ENCODE data around the gene ZNF644. TPM values are rescaled to one million over a fixed set of nuclear protein-coding genes. Genes with fewer than 3 reads are reported as not detected.
A peak's percentile ranks its signal among the peaks of the same experiment; 100 is the strongest.
"Not testable (repeated sequence)": the region's sequence is repeated elsewhere in the genome, so short reads cannot be mapped to it uniquely, and the experiment has no call there.

ZNF644 gene
- total and polyA plus RNA-seq, 7 experiments from 2014 or later, result 53.9 to 117 (median 78.5) TPM

- CTCF ChIA-PET, result interaction anchor here (0.5 kb wide), 1 partner anchor 10 kb away, joined by 4 read pairs; no protein-coding TSS in a partner anchor
Observed at GRCh38 chr1:90911353-90911752, 110.5 kb downstream of the ZNF644 start.

GRCh38 chr1:90902672-90903071 is 119.2 kb downstream of the ZNF644 start:
- DNase-seq (no peak), ATAC-seq (no peak)

More at GRCh38 chr1:90911353-90911752, 110.5 kb downstream of the ZNF644 start:
- H3K36me3 ChIP-seq (ENCODE audit: control insufficient read depth in 2 of 3, insufficient read depth in 3 of 3, low read length in 3 of 3), result no peaks in the 10 kb centered on the region
- H3K4me3 ChIP-seq (ENCODE audit: low read length), result no peak overlapping the region
- peaks cover 0 to 6% (median 0%) of the 10 kb centered on the region in 11 donors for H3K9me3 Mint-ChIP-seq
- DNase-seq (no peak), ATAC-seq (no peak)
- H3K4me3 Mint-ChIP-seq, result no peak overlapping the region
- no peak overlapping the region for H3K27ac ChIP-seq (ENCODE audit: low read depth, low read length)
- POLR2A ChIA-PET, result no interaction called here
- no peaks in the 10 kb centered on the region for H3K9me3 ChIP-seq (ENCODE audit: control insufficient read depth in 2 of 3, low read length in 3 of 3)
- no peaks in the 10 kb centered on the region for H3K4me1 ChIP-seq (ENCODE audit: control insufficient read depth in 2 of 2, insufficient read depth in 2 of 2, low read length in 2 of 2)
- H3K27me3 Mint-ChIP-seq, result no peaks in the 10 kb centered on the region
- H3K4me1 Mint-ChIP-seq, result peaks cover 0 to 8% (median 5%) of the 10 kb centered on the region in 7 donors
- H3K27me3 ChIP-seq (ENCODE audit: control insufficient read depth in 2 of 2, insufficient read depth in 2 of 2, low read length in 2 of 2), result no peaks in the 10 kb centered on the region
- no peak overlapping the region for H3K27ac Mint-ChIP-seq
- peaks cover 0 to 51% (median 37%) of the 10 kb centered on the region in 5 donors for H3K36me3 Mint-ChIP-seq
- intact Hi-C loops (cut with micrococcal nuclease), result no loop called here

GRCh38 chr1:90899263-90899662 is 122.6 kb downstream of the ZNF644 start:
- Histone ChIP-seq H3K9me3 (ENCODE audit: control insufficient read depth in 2 of 3, low read length in 3 of 3) (no peaks in the 10 kb centered on the region), H3K4me1 (ENCODE audit: control insufficient read depth in 2 of 2, insufficient read depth in 2 of 2, low read length in 2 of 2) (no peaks in the 10 kb centered on the region), H3K4me3 (ENCODE audit: low read length) (no peak overlapping the region), H3K27ac (ENCODE audit: low read depth, low read length) (no peak overlapping the region), H3K36me3 (ENCODE audit: control insufficient read depth in 2 of 3, insufficient read depth in 3 of 3, low read length in 3 of 3) (peaks cover 0 to 8% (median 4%) of the 10 kb centered on the region in 3 experiments), H3K27me3 (ENCODE audit: control insufficient read depth in 2 of 2, insufficient read depth in 2 of 2, low read length in 2 of 2) (no peaks in the 10 kb centered on the region)
- ChIA-PET POLR2A (no interaction called here), CTCF (no interaction called here)
- no peak for ATAC-seq
- Mint-ChIP-seq H3K27me3 (no peaks in the 10 kb centered on the region), H3K4me3 (no peak overlapping the region), H3K4me1 (peaks cover 0 to 17% (median 8%) of the 10 kb centered on the region in 7 donors), H3K9me3 (peaks cover 0 to 18% (median 0%) of the 10 kb centered on the region in 11 donors), H3K36me3 (peaks cover 5 to 70% (median 57%) of the 10 kb centered on the region in 5 donors), H3K27ac (peak overlapping the region in 1 of 9 donors; percentile 65)
- DNase-seq, result no peak
- intact Hi-C loops (cut with micrococcal nuclease), result no loop called here

More at GRCh38 chr1:90902672-90903071, 119.2 kb downstream of the ZNF644 start:
- Histone ChIP-seq H3K4me3 (ENCODE audit: low read length) (no peak overlapping the region), H3K27ac (ENCODE audit: low read depth, low read length) (no peak overlapping the region), H3K9me3 (ENCODE audit: control insufficient read depth in 2 of 3, low read length in 3 of 3) (no peaks in the 10 kb centered on the region), H3K4me1 (ENCODE audit: control insufficient read depth in 2 of 2, insufficient read depth in 2 of 2, low read length in 2 of 2) (no peaks in the 10 kb centered on the region), H3K27me3 (ENCODE audit: control insufficient read depth in 2 of 2, insufficient read depth in 2 of 2, low read length in 2 of 2) (no peaks in the 10 kb centered on the region), H3K36me3 (ENCODE audit: control insufficient read depth in 2 of 3, insufficient read depth in 3 of 3, low read length in 3 of 3) (peaks cover 0 to 8% (median 4%) of the 10 kb centered on the region in 3 experiments)
- no peaks in the 10 kb centered on the region for H3K27me3 Mint-ChIP-seq
- peaks cover 0 to 4% (median 0%) of the 10 kb centered on the region in 11 donors for H3K9me3 Mint-ChIP-seq
- H3K4me1 Mint-ChIP-seq, result peaks cover 0 to 22% (median 8%) of the 10 kb centered on the region in 7 donors
- intact Hi-C loops (cut with micrococcal nuclease), result no loop called here
- no peak overlapping the region for H3K4me3 Mint-ChIP-seq
- POLR2A ChIA-PET, result no interaction called here
- CTCF ChIA-PET, result no interaction called here
- peaks cover 5 to 63% (median 54%) of the 10 kb centered on the region in 5 donors for H3K36me3 Mint-ChIP-seq
- no peak overlapping the region for H3K27ac Mint-ChIP-seq

- H3K4me1 Mint-ChIP-seq; H3K4me3 Mint-ChIP-seq; H3K9me3 ChIP-seq (ENCODE audit: control insufficient read depth in 2 of 3, low read length in 3 of 3); DNase-seq; H3K4me1 ChIP-seq (ENCODE audit: control insufficient read depth in 2 of 2, insufficient read depth in 2 of 2, low read length in 2 of 2); intact Hi-C loops (cut with micrococcal nuclease); CTCF ChIA-PET; H3K27me3 Mint-ChIP-seq; H3K27me3 ChIP-seq (ENCODE audit: control insufficient read depth in 2 of 2, insufficient read depth in 2 of 2, low read length in 2 of 2); POLR2A ChIA-PET; ATAC-seq; H3K36me3 ChIP-seq (ENCODE audit: control insufficient read depth in 2 of 3, insufficient read depth in 3 of 3, low read length in 3 of 3); H3K27ac ChIP-seq (ENCODE audit: low read depth, low read length); H3K4me3 ChIP-seq (ENCODE audit: low read length): not testable (repeated sequence)
- H3K9me3 Mint-ChIP-seq, result peaks cover 4 to 51% (median 17%) of the 10 kb centered on the region in 11 donors
- peaks cover 4 to 29% (median 18%) of the 10 kb centered on the region in 5 donors for H3K36me3 Mint-ChIP-seq
- peak overlapping the region in 1 of 9 donors; percentile 43 for H3K27ac Mint-ChIP-seq
Observed at GRCh38 chr1:90893679-90894078, 128.2 kb downstream of the ZNF644 start.

GRCh38 chr1:90892884-90893283 is 129.0 kb downstream of the ZNF644 start:
- peaks cover 0 to 58% (median 17%) of the 10 kb centered on the region in 11 donors for H3K9me3 Mint-ChIP-seq
- H3K27me3 ChIP-seq (ENCODE audit: control insufficient read depth in 2 of 2, insufficient read depth in 2 of 2, low read length in 2 of 2); H3K27me3 Mint-ChIP-seq; DNase-seq; H3K4me1 ChIP-seq (ENCODE audit: control insufficient read depth in 2 of 2, insufficient read depth in 2 of 2, low read length in 2 of 2); POLR2A ChIA-PET; H3K4me3 ChIP-seq (ENCODE audit: low read length); CTCF ChIA-PET; intact Hi-C loops (cut with micrococcal nuclease); H3K27ac Mint-ChIP-seq; H3K27ac ChIP-seq (ENCODE audit: low read depth, low read length); H3K36me3 ChIP-seq (ENCODE audit: control insufficient read depth in 2 of 3, insufficient read depth in 3 of 3, low read length in 3 of 3); H3K4me1 Mint-ChIP-seq; H3K9me3 ChIP-seq (ENCODE audit: control insufficient read depth in 2 of 3, low read length in 3 of 3); H3K4me3 Mint-ChIP-seq; ATAC-seq: not testable (repeated sequence)
- H3K36me3 Mint-ChIP-seq, result peaks cover 0 to 23% (median 18%) of the 10 kb centered on the region in 5 donors

- H3K4me3 ChIP-seq (ENCODE audit: low read length); H3K4me1 ChIP-seq (ENCODE audit: control insufficient read depth in 2 of 2, insufficient read depth in 2 of 2, low read length in 2 of 2); H3K9me3 ChIP-seq (ENCODE audit: control insufficient read depth in 2 of 3, low read length in 3 of 3); H3K4me1 Mint-ChIP-seq; H3K27ac ChIP-seq (ENCODE audit: low read depth, low read length); ATAC-seq; H3K27me3 ChIP-seq (ENCODE audit: control insufficient read depth in 2 of 2, insufficient read depth in 2 of 2, low read length in 2 of 2); intact Hi-C loops (cut with micrococcal nuclease); H3K36me3 ChIP-seq (ENCODE audit: control insufficient read depth in 2 of 3, insufficient read depth in 3 of 3, low read length in 3 of 3); H3K4me3 Mint-ChIP-seq; CTCF ChIA-PET; POLR2A ChIA-PET; H3K27ac Mint-ChIP-seq; H3K27me3 Mint-ChIP-seq; DNase-seq: not testable (repeated sequence)
- Mint-ChIP-seq H3K9me3 (peaks cover 0 to 63% (median 17%) of the 10 kb centered on the region in 11 donors), H3K36me3 (peaks cover 0 to 18% (median 14%) of the 10 kb centered on the region in 5 donors)
Observed at GRCh38 chr1:90892196-90892595, 129.6 kb downstream of the ZNF644 start.

GRCh38 chr1:90891756-90892155 is 130.1 kb downstream of the ZNF644 start:
- POLR2A ChIA-PET; H3K4me3 Mint-ChIP-seq; H3K4me1 Mint-ChIP-seq; H3K36me3 ChIP-seq (ENCODE audit: control insufficient read depth in 2 of 3, insufficient read depth in 3 of 3, low read length in 3 of 3); H3K27ac ChIP-seq (ENCODE audit: low read depth, low read length); H3K27ac Mint-ChIP-seq; ATAC-seq; H3K27me3 ChIP-seq (ENCODE audit: control insufficient read depth in 2 of 2, insufficient read depth in 2 of 2, low read length in 2 of 2); CTCF ChIA-PET; H3K4me3 ChIP-seq (ENCODE audit: low read length); intact Hi-C loops (cut with micrococcal nuclease); DNase-seq; H3K4me1 ChIP-seq (ENCODE audit: control insufficient read depth in 2 of 2, insufficient read depth in 2 of 2, low read length in 2 of 2); H3K27me3 Mint-ChIP-seq; H3K9me3 ChIP-seq (ENCODE audit: control insufficient read depth in 2 of 3, low read length in 3 of 3): not testable (repeated sequence)
- Mint-ChIP-seq H3K36me3 (peaks cover 0 to 15% (median 14%) of the 10 kb centered on the region in 5 donors), H3K9me3 (peaks cover 0 to 67% (median 17%) of the 10 kb centered on the region in 11 donors)

Data from naive thymus-derived CD4-positive, alpha-beta T cell (primary cell).